ENCODE measurements around the gene GMEB2. TPM values are rescaled to one million over a fixed set of nuclear protein-coding genes. Genes with fewer than 3 reads are reported as not detected.

The GMEB2 gene
- total RNA-seq, 1 experiment from 2014 or later, result 14.3 TPM

DNA sequence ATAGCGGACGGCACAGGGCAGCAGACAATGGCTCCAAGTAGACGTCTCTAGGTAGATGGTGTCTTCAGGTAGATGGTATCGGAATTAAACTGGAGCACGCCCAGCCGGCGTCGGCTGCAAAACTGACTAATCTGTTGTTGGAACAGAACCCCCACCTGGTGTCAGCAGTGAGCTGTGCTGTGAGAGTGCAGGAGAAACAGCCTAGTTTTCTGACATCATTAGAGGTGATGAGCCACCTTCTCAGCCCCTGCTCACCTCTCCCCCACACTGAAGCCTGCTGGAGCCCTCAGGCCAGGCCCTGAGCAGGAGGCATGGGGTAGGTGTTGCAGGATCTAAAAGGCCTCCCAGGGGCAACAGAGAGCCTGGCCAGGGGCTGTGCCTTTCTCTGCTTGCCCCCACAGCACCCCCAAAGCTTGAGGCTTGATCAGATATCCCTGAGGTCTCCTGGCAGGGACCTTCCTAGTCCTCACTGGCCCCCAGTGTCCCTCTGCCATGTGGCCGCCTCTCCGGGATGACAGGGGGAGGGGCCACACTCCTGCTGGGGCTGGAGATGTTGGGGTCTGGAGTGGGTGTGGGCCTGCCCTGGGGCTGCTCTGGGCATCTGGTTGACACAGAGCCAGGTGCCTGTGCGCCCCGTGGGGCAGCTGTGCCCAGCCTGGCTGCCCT is 46.0 kb downstream of the GMEB2 start:
- Histone ChIP-seq H3K4me2 (ENCODE audit: insufficient read depth, insufficient read length, low read length) (no peak overlapping the region), H2BK5ac (ENCODE audit: insufficient read length, low read length) (no peak overlapping the region), H3K4me1 (ENCODE audit: insufficient read depth, low read length) (no peaks in the 10 kb centered on the region), H3T11ph (ENCODE audit: low read length) (no peak overlapping the region), H3K27me3 (ENCODE audit: insufficient read depth, low read length) (no peaks in the 10 kb centered on the region), H3K23ac (ENCODE audit: insufficient read length, low read depth, low read length) (no peak overlapping the region), H2BK120ac (ENCODE audit: low read depth, low read length, poor library complexity, severe bottlenecking) (no peak overlapping the region), H3K23me2 (ENCODE audit: insufficient read length, low read depth, low read length, poor library complexity, severe bottlenecking) (no peaks in the 10 kb centered on the region), H3K79me2 (ENCODE audit: insufficient read depth, low read length) (no peaks in the 10 kb centered on the region), H3K14ac (ENCODE audit: insufficient read depth, low read length) (no peak overlapping the region), H4K91ac (ENCODE audit: insufficient read length, low read depth, low read length) (no peak overlapping the region), H3K56ac (ENCODE audit: insufficient read length, low read depth, low read length) (no peak overlapping the region), H3K9me3 (ENCODE audit: control insufficient read depth, low read depth, low read length) (no peaks in the 10 kb centered on the region), H3K4ac (ENCODE audit: low read depth, low read length) (no peak overlapping the region), H4K5ac (ENCODE audit: insufficient read length, low read depth, low read length) (no peak overlapping the region), H2AK5ac (ENCODE audit: insufficient read length, low read length) (no peak overlapping the region), H4K20me1 (ENCODE audit: control insufficient read depth, insufficient read depth, insufficient read length) (no peaks in the 10 kb centered on the region), H4K8ac (replicated peaks; ENCODE audit: insufficient read length, low read depth, low read length) (no peak overlapping the region), H2BK20ac (ENCODE audit: low read depth, low read length, poor library complexity, severe bottlenecking) (no peak overlapping the region), H2BK15ac (ENCODE audit: low read depth, low read length) (no peak overlapping the region), H2BK12ac (ENCODE audit: insufficient read length, low read depth, low read length) (no peak overlapping the region), H3K9ac (ENCODE audit: extremely low read depth, insufficient read length, low read length) (no peak overlapping the region), H3K27ac (ENCODE audit: insufficient read length, low read depth, low read length) (no peak overlapping the region), H2AFZ (ENCODE audit: low read length) (no peak overlapping the region), H3K18ac (ENCODE audit: insufficient read length, low read depth, low read length) (no peak overlapping the region), H3K79me1 (ENCODE audit: insufficient read depth, low read depth, low read length, poor library complexity, severe bottlenecking) (no peaks in the 10 kb centered on the region)
- Mint-ChIP-seq H3K4me3 (no peak overlapping the region), H3K27me3 (ENCODE audit: low read depth) (peaks cover 2% of the 10 kb centered on the region), H3K27ac (no peak overlapping the region), H3K9me3 (no peaks in the 10 kb centered on the region), H3K36me3 (ENCODE audit: insufficient read depth in 1 of 3, low read depth in 3 of 3) (no peaks in the 10 kb centered on the region), H3K4me1 (peaks cover 8 to 13% of the 10 kb centered on the region in 2 experiments)
- WGBS (ENCODE audit: extremely low coverage, insufficient read length, low lambda C conversion rate), result no CpG with 5 or more reads among the region's 12 CpGs
- TF ChIP-seq, protein P1, sequence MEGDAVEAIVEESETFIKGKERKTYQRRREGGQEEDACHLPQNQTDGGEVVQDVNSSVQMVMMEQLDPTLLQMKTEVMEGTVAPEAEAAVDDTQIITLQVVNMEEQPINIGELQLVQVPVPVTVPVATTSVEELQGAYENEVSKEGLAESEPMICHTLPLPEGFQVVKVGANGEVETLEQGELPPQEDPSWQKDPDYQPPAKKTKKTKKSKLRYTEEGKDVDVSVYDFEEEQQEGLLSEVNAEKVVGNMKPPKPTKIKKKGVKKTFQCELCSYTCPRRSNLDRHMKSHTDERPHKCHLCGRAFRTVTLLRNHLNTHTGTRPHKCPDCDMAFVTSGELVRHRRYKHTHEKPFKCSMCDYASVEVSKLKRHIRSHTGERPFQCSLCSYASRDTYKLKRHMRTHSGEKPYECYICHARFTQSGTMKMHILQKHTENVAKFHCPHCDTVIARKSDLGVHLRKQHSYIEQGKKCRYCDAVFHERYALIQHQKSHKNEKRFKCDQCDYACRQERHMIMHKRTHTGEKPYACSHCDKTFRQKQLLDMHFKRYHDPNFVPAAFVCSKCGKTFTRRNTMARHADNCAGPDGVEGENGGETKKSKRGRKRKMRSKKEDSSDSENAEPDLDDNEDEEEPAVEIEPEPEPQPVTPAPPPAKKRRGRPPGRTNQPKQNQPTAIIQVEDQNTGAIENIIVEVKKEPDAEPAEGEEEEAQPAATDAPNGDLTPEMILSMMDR (conservative IDR thresholded peaks at IDR 0.05), result peak; percentile 63
- peak; percentile 52 for DNase-seq
